NAMALWA (cell line): ENCODE measurements around the gene ITPR2.
A peak's percentile ranks its signal among the peaks of the same experiment; 100 is the strongest.
"Not testable (repeated sequence)": the region's sequence is repeated elsewhere in the genome, so short reads cannot be mapped to it uniquely, and the experiment has no call there.

Source experiments
- DNase-seq: peaks from one replicate; pipeline ENCODE4 v3.0.0-alpha.2; 2015; ENCODE audit warnings: low spot score

ITPR2 gene

GRCh38 chr12:26832822-26833742, at the start of gene ITPR2:
ITPR2 (minus strand) TSS chr12:26833194; CDS start chr12:26832781, 413 bp downstream.
- DNase-seq: peak; percentile 96

- no peak for DNase-seq
Observed at GRCh38 chr12:26880625-26881024, 47.6 kb upstream of the ITPR2 start.

- DNase-seq: peak; percentile 96
Observed at GRCh38 chr12:26878661-26879119, 45.7 kb upstream of the ITPR2 start.

- DNase-seq: no peak
Observed at GRCh38 chr12:26874501-26875296, 41.7 kb upstream of the ITPR2 start.

- no peak for DNase-seq
Observed at GRCh38 chr12:26872625-26873024, 39.6 kb upstream of the ITPR2 start.

- no peak for DNase-seq
Observed at GRCh38 chr12:26871985-26872384, 39.0 kb upstream of the ITPR2 start.

GRCh38 chr12:26870491-26871419, 37.8 kb upstream of the ITPR2 start:
- no peak for DNase-seq

- no peak for DNase-seq
Observed at GRCh38 chr12:26869908-26870459, 37.0 kb upstream of the ITPR2 start.

GRCh38 chr12:26869104-26869494, 36.1 kb upstream of the ITPR2 start:
- DNase-seq: no peak

- no peak for DNase-seq
Observed at GRCh38 chr12:26868447-26869103, 35.6 kb upstream of the ITPR2 start.

GRCh38 chr12:26867080-26867479, 34.1 kb upstream of the ITPR2 start:
- DNase-seq: no peak

- DNase-seq: peak; percentile 76
Observed at GRCh38 chr12:26863515-26863914, 30.5 kb upstream of the ITPR2 start.

GRCh38 chr12:26862787-26863186, 29.8 kb upstream of the ITPR2 start:
- DNase-seq: not testable (repeated sequence)

GRCh38 chr12:26861690-26862089, 28.7 kb upstream of the ITPR2 start:
- no peak for DNase-seq

- DNase-seq: no peak
Observed at GRCh38 chr12:26857465-26858176, 24.6 kb upstream of the ITPR2 start.

- DNase-seq: no peak
Observed at GRCh38 chr12:26855337-26855736, 22.3 kb upstream of the ITPR2 start.

- no peak for DNase-seq
Observed at GRCh38 chr12:26854031-26854390, 21.0 kb upstream of the ITPR2 start.

- DNase-seq: peak; percentile 86
Observed at GRCh38 chr12:26853303-26854030, 20.5 kb upstream of the ITPR2 start.

- no peak for DNase-seq
Observed at GRCh38 chr12:26851031-26851809, 18.2 kb upstream of the ITPR2 start.
